Central memory CD8-positive, alpha-beta T cell (primary cell): ENCODE measurements around the gene NCOA1.
"Not testable (repeated sequence)": the region's sequence is repeated elsewhere in the genome, so short reads cannot be mapped to it uniquely, and the experiment has no call there.

ENCODE experiments used
- ATAC-seq: fragments of 150-1000 bp; cut with Tn5 transposase; replicated peaks from 2 replicates; pipeline ENCODE4 v1.10.0; 2022; ENCODE audit warnings: mild to moderate bottlenecking, moderate FRiP score, moderate number of reproducible peaks; ENCODE audit not compliant: poor library complexity, severe bottlenecking; ENCODE audit errors: extremely low read depth
- DNase-seq, 2 donors: peaks; one replicate each; pipeline ENCODE4 v3.0.0; 2021; ENCODE audit warnings: low spot score in 2 of 2
- H3K27ac Mint-ChIP-seq: one replicate; pipeline ENCODE4 v1.8.0; 2022; ENCODE audit warnings: low read depth, mild to moderate bottlenecking, moderate library complexity, mixed read lengths
- H3K27me3 Mint-ChIP-seq: one replicate; pipeline ENCODE4 v1.8.0; 2022; ENCODE audit warnings: mixed read lengths
- H3K36me3 Mint-ChIP-seq: one replicate; pipeline ENCODE4 v1.8.0; 2022; ENCODE audit warnings: mild to moderate bottlenecking, moderate library complexity, mixed read lengths; ENCODE audit not compliant: insufficient read depth
- H3K4me1 Mint-ChIP-seq: one replicate; pipeline ENCODE4 v1.8.0; 2022; ENCODE audit warnings: mixed read lengths
- H3K4me3 Mint-ChIP-seq: one replicate; pipeline ENCODE4 v1.8.0; 2022; ENCODE audit warnings: mild to moderate bottlenecking, moderate library complexity, mixed read lengths
- H3K9me3 Mint-ChIP-seq: one replicate; pipeline ENCODE4 v1.8.0; 2022; ENCODE audit warnings: mixed read lengths

NCOA1 gene

GRCh38 chr2:24559473-24560113 lies 68.5 kb downstream of the NCOA1 start:
- Mint-ChIP-seq H3K4me3 (no peak overlapping the region), H3K27me3 (no peaks in the 10 kb centered on the region), H3K36me3 (peaks cover 3% of the 10 kb centered on the region), H3K4me1 (peaks cover 69% of the 10 kb centered on the region), H3K27ac (peak overlapping the region; percentile 16), H3K9me3 (peaks cover 5% of the 10 kb centered on the region)
- no peak for ATAC-seq
- no peak for DNase-seq

GRCh38 chr2:24565537-24565936 lies 74.5 kb downstream of the NCOA1 start:
- DNase-seq, result no peak
- H3K27me3 Mint-ChIP-seq, result no peaks in the 10 kb centered on the region
- H3K9me3 Mint-ChIP-seq, result no peaks in the 10 kb centered on the region
- H3K27ac Mint-ChIP-seq, result no peak overlapping the region
- no peak overlapping the region for H3K4me3 Mint-ChIP-seq
- peaks cover 12% of the 10 kb centered on the region for H3K36me3 Mint-ChIP-seq
- ATAC-seq, result no peak
- H3K4me1 Mint-ChIP-seq, result peaks cover 44% of the 10 kb centered on the region

- ATAC-seq, result no peak
- H3K4me1 Mint-ChIP-seq, result peaks cover 45% of the 10 kb centered on the region
- no peak for DNase-seq
- H3K36me3 Mint-ChIP-seq, result peaks cover 12% of the 10 kb centered on the region
- H3K27me3 Mint-ChIP-seq, result no peaks in the 10 kb centered on the region
- no peak overlapping the region for H3K27ac Mint-ChIP-seq
- no peak overlapping the region for H3K4me3 Mint-ChIP-seq
- H3K9me3 Mint-ChIP-seq, result no peaks in the 10 kb centered on the region
These were observed 75.2 kb downstream of the NCOA1 start for GRCh38 chr2:24566209-24566608.

GRCh38 chr2:24566630-24567029 lies 75.6 kb downstream of the NCOA1 start:
- ATAC-seq (no peak), DNase-seq (no peak)
- Mint-ChIP-seq H3K4me1 (peaks cover 43% of the 10 kb centered on the region), H3K4me3 (no peak overlapping the region), H3K9me3 (no peaks in the 10 kb centered on the region), H3K27me3 (no peaks in the 10 kb centered on the region), H3K36me3 (peaks cover 12% of the 10 kb centered on the region), H3K27ac (no peak overlapping the region)

- H3K9me3 Mint-ChIP-seq, result no peaks in the 10 kb centered on the region
- no peak overlapping the region for H3K4me3 Mint-ChIP-seq
- peaks cover 12% of the 10 kb centered on the region for H3K36me3 Mint-ChIP-seq
- peak overlapping the region; percentile 54 for H3K27ac Mint-ChIP-seq
- no peak for DNase-seq
- no peak for ATAC-seq
- peaks cover 40% of the 10 kb centered on the region for H3K4me1 Mint-ChIP-seq
- no peaks in the 10 kb centered on the region for H3K27me3 Mint-ChIP-seq
These were observed 77.5 kb downstream of the NCOA1 start for GRCh38 chr2:24568551-24568950.

- H3K27ac Mint-ChIP-seq, DNase-seq, H3K9me3 Mint-ChIP-seq, ATAC-seq, H3K27me3 Mint-ChIP-seq, H3K4me3 Mint-ChIP-seq, H3K36me3 Mint-ChIP-seq: not testable (repeated sequence)
- H3K4me1 Mint-ChIP-seq, result peaks cover 45% of the 10 kb centered on the region
These were observed 78.5 kb downstream of the NCOA1 start for GRCh38 chr2:24569565-24569964.

- no peak overlapping the region for H3K27ac Mint-ChIP-seq
- H3K27me3 Mint-ChIP-seq, result no peaks in the 10 kb centered on the region
- no peak for DNase-seq
- H3K36me3 Mint-ChIP-seq, result peaks cover 6% of the 10 kb centered on the region
- peaks cover 52% of the 10 kb centered on the region for H3K4me1 Mint-ChIP-seq
- no peak for ATAC-seq
- no peaks in the 10 kb centered on the region for H3K9me3 Mint-ChIP-seq
- H3K4me3 Mint-ChIP-seq, result no peak overlapping the region
These were observed 79.2 kb downstream of the NCOA1 start for GRCh38 chr2:24570225-24570624.

GRCh38 chr2:24571828-24572442 lies 80.9 kb downstream of the NCOA1 start:
- Mint-ChIP-seq H3K27ac (peak overlapping the region; percentile 4), H3K4me3 (no peak overlapping the region), H3K36me3 (no peaks in the 10 kb centered on the region), H3K9me3 (no peaks in the 10 kb centered on the region), H3K27me3 (no peaks in the 10 kb centered on the region), H3K4me1 (peaks cover 65% of the 10 kb centered on the region)
- ATAC-seq (no peak), DNase-seq (no peak)

- no peaks in the 10 kb centered on the region for H3K36me3 Mint-ChIP-seq
- peak overlapping the region; percentile 6 for H3K4me3 Mint-ChIP-seq
- peaks cover 73% of the 10 kb centered on the region for H3K4me1 Mint-ChIP-seq
- DNase-seq, result no peak
- ATAC-seq, result no peak
- no peaks in the 10 kb centered on the region for H3K27me3 Mint-ChIP-seq
- no peaks in the 10 kb centered on the region for H3K9me3 Mint-ChIP-seq
- peak overlapping the region; percentile 26 for H3K27ac Mint-ChIP-seq
These were observed 85.1 kb downstream of the NCOA1 start for GRCh38 chr2:24576146-24576545.

GRCh38 chr2:24576617-24577016 lies 85.6 kb downstream of the NCOA1 start:
- Mint-ChIP-seq H3K36me3 (no peaks in the 10 kb centered on the region), H3K27me3 (no peaks in the 10 kb centered on the region), H3K27ac (peak overlapping the region; percentile 26), H3K4me1 (peaks cover 75% of the 10 kb centered on the region), H3K9me3 (no peaks in the 10 kb centered on the region), H3K4me3 (peak overlapping the region; percentile 6)
- DNase-seq (no peak), ATAC-seq (no peak)

GRCh38 chr2:24577481-24577880 lies 86.4 kb downstream of the NCOA1 start:
- Mint-ChIP-seq H3K27ac (peak overlapping the region; percentile 36), H3K4me1 (peaks cover 76% of the 10 kb centered on the region), H3K36me3 (no peaks in the 10 kb centered on the region), H3K4me3 (peak overlapping the region; percentile 52), H3K9me3 (no peaks in the 10 kb centered on the region), H3K27me3 (no peaks in the 10 kb centered on the region)
- ATAC-seq, result peak; percentile 40
- DNase-seq, result no peak

GRCh38 chr2:24579053-24579803 lies 88.2 kb downstream of the NCOA1 start:
- Mint-ChIP-seq H3K36me3 (peaks cover 2% of the 10 kb centered on the region), H3K4me3 (no peak overlapping the region), H3K27ac (no peak overlapping the region), H3K9me3 (no peaks in the 10 kb centered on the region), H3K4me1 (peaks cover 75% of the 10 kb centered on the region), H3K27me3 (no peaks in the 10 kb centered on the region)
- no peak for DNase-seq
- no peak for ATAC-seq

GRCh38 chr2:24580561-24580960 lies 89.5 kb downstream of the NCOA1 start:
- Mint-ChIP-seq H3K4me3 (no peak overlapping the region), H3K9me3 (no peaks in the 10 kb centered on the region), H3K4me1 (peaks cover 70% of the 10 kb centered on the region), H3K27ac (peak overlapping the region; percentile 18), H3K36me3 (peaks cover 2% of the 10 kb centered on the region), H3K27me3 (no peaks in the 10 kb centered on the region)
- no peak for DNase-seq
- no peak for ATAC-seq
